Skin epidermis (tissue), 12 donors: ENCODE data around the gene BPIFB1.

Experiments used
- H3K27ac ChIP-seq, 21 experiments: fragments of 200-600 bp; sonication (generic) in 11 of 21; one replicate each; pipeline ENCODE4 v1.5.0; 2020; ENCODE audit warnings: mild to moderate bottlenecking in 3 of 21, inconsistent platforms in 2 of 21, moderate library complexity in 2 of 21
- H3K4me3 ChIP-seq, 7 experiments: fragments of 200-600 bp; sonication (generic) in 2 of 7; one replicate each; pipeline ENCODE4 v1.5.0; 2020; ENCODE audit warnings: inconsistent platforms in 2 of 7, mild to moderate bottlenecking in 2 of 7, moderate library complexity in 1 of 7

The BPIFB1 gene

GRCh38 chr20:33267701-33268100 is 15.3 kb upstream of the BPIFB1 start:
- Histone ChIP-seq H3K4me3 (no peak overlapping the region), H3K27ac (no peak overlapping the region)

GRCh38 chr20:33272155-33272873 is 10.7 kb upstream of the BPIFB1 start:
- no peak overlapping the region for H3K4me3 ChIP-seq
- H3K27ac ChIP-seq, result no peak overlapping the region

GRCh38 chr20:33273117-33273851 is 9.7 kb upstream of the BPIFB1 start:
- Histone ChIP-seq H3K4me3 (no peak overlapping the region), H3K27ac (no peak overlapping the region)

DNA sequence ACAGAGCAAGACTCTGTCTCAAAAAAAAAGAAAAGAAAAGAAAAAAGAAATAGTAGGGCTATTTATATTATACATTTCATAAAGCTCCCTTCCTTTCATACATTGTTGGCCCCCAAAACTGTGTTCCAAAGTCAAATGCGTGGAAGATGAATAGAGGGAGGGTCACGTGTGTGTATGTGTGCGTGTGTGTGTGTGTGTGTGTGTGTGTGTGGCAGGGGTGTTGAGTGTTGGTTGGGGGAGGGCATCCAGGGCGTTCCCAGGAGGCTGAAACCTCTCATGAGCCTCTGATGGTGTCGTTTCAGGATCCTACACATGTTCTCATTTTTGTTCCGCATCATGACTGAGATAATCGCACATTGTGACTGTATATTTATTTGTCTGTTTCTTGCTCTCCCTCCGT is 7.8 kb upstream of the BPIFB1 start:
- Histone ChIP-seq H3K4me3 (no peak overlapping the region), H3K27ac (no peak overlapping the region)

GRCh38 chr20:33275871-33276270 is 7.1 kb upstream of the BPIFB1 start:
- H3K27ac ChIP-seq, result no peak overlapping the region
- H3K4me3 ChIP-seq, result no peak overlapping the region

GRCh38 chr20:33276303-33277113 is 6.5 kb upstream of the BPIFB1 start:
- no peak overlapping the region for H3K27ac ChIP-seq

DNA sequence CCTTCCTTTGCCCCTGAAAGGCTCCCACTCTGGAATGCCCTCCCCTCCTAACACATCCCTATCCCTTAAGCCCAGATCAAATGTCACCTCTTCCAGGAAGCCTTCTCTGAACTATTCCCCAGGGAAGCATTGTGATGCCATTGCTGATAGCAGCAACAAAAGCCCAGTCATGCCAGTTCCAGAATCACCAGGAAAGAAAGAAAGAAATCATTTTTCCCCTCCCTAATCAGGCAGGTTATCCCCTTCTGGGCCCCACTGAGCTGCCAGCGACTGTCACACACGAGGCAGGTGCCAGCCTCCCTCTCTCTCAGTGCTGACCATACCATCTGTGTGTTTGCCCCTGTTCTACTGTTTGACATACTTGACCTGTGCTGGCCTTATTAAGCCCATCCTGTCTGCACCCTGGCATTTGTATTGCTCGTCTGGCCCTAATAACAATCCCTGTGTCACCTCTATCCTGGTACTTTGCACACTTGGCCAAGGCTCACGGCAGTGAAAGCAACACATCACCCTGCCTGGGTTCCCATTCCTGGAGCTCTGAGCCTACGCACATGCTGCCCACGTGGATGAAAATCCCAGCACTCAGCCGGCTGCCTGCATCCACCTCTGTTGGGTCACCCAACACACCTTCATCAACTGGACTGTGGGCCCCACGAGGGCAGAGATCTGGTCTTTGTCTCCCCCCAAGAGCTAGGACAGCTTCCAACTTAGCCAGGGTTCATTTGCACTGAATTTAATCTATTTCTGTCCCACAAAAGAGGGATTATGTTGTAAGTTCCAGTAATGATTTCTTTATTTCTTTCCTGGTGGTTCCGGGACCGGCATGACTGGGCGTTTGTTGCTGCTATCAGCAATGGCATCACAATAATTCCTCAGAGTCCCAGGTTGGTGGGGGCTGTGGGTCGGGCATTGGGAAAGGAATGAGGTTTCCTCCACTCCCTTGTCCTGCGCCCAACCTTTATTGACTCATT is 5.3 kb upstream of the BPIFB1 start:
- Histone ChIP-seq H3K4me3 (no peak overlapping the region), H3K27ac (no peak overlapping the region)

More at GRCh38 chr20:33276303-33277113, 6.5 kb upstream of the BPIFB1 start:
- no peak overlapping the region for H3K4me3 ChIP-seq

- H3K4me3 ChIP-seq, result no peak overlapping the region
- H3K27ac ChIP-seq, result no peak overlapping the region
Observed at GRCh38 chr20:33278700-33279099, 4.3 kb upstream of the BPIFB1 start.

GRCh38 chr20:33279261-33279910 is 3.6 kb upstream of the BPIFB1 start:
- H3K27ac ChIP-seq, result no peak overlapping the region
- no peak overlapping the region for H3K4me3 ChIP-seq

DNA sequence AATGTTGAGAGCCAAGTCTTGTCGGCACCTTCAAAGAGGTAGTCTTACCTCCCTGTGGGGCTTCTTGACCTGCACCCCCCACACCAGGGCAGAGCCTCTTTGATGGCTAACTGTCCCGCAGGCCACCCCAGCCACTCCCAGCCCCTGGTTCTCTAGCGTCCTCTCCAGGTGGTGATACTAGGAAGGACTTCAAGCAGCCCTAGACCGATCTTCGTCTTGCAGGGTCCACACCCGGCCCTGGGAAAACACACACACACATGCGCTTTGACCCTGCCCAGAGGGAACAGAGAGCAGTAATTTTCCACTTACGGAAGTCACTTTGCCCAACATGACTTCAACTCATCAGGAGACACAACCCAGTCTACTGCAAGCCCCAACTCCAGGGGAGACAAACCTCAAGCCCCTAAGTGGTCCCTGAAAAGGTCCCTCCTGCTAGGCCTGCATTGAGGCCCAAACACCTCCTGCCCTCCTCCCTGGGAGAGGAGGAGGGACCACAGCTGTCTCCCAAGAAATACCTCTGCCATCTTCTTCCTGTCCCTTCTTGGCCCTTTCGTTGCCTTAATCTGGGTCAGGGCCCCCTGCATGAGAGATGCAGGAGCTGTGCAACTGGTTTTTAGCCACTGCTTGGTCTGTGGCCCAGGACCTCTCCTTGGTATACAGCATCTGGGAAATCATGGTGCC is 2.9 kb upstream of the BPIFB1 start:
- Histone ChIP-seq H3K27ac (no peak overlapping the region), H3K4me3 (no peak overlapping the region)

- Histone ChIP-seq H3K27ac (no peak overlapping the region), H3K4me3 (no peak overlapping the region)
Observed at GRCh38 chr20:33280775-33281174, 2.2 kb upstream of the BPIFB1 start.

GRCh38 chr20:33281550-33282146 is 1.4 kb upstream of the BPIFB1 start:
- no peak overlapping the region for H3K4me3 ChIP-seq
- no peak overlapping the region for H3K27ac ChIP-seq

DNA sequence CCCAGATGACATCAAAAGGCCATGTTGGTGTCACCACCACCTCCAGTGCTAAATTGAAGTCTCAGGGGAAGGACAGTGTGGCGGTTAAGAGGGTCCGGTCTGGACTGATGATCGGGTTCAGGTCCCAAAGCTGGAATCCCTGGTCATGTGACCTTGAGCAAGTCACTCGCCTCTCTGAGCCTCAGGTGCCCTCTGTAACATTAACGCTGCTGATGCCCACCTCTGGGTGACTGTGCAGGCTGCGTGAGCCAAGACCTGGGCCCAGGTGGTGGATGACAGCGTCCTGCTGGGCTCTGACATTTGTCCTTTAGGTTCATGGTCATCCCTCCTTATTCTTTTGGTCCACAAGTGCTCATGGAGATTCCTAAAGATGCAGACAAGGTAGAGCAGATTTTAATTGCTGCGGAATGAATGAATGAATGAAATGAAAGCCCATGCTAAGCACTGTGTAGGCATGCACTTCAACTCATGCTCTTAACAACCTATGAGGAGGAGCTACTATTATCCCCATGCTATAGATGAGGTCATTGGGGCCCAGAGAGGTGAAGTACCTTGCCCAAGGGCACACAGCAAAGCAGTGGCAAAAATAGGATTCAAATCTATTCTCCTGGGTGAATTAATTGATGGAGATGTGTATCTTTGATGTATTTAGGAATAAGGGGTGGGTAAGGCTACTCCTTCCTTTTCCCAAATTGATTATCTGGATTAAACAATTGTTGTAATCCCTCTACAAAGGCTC is 649 bp upstream of the BPIFB1 start:
- Histone ChIP-seq H3K4me3 (no peak overlapping the region), H3K27ac (no peak overlapping the region)

GRCh38 chr20:33284284-33284683 is 1.3 kb downstream of the BPIFB1 start:
- H3K27ac ChIP-seq, result no peak overlapping the region
- H3K4me3 ChIP-seq, result no peak overlapping the region

DNA sequence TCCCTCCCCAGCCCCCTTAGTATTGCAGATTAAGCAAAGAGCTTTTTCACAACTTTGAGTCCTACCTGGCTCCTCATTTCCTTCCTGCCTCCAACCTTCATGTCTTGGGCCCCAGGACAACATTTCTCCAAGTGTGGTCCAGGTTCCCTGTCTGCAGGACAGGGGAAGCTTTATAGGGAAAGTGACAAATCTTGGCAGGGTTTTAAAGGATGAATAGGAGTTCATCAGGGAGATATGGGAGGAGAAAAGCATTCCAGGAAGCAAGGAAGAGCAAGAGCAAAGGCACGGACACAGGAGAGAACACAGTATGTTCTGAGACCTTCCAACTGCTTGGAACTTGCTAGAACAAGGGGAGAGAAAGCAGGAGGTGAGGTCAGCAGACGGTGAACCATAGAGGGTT is 1.9 kb downstream of the BPIFB1 start:
- no peak overlapping the region for H3K4me3 ChIP-seq
- H3K27ac ChIP-seq, result no peak overlapping the region

GRCh38 chr20:33285861-33286495 is 3.0 kb downstream of the BPIFB1 start:
- Histone ChIP-seq H3K27ac (no peak overlapping the region), H3K4me3 (no peak overlapping the region)

DNA sequence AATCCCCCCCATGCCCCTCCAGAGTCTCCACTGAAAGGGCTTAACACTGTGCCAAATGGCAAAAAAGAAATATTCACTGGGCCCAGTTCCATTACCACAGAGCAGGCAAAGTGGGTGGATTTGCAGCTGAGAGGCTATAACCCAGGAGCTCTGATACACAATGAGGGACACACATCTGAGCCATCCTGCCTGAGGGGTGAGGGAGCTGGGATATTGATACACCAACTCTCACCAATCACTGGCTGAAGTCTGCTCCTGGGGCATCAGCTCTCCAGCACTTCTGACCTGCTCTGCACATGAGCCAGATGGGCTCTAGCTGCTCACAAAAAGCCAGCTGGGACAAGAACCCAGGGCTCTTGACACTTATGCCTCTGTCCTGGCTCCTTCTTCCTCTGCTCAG is 4.9 kb downstream of the BPIFB1 start:
- no peak overlapping the region for H3K4me3 ChIP-seq
- H3K27ac ChIP-seq, result no peak overlapping the region
